Stomach (tissue), 4 donors: ENCODE data around the gene COL19A1.
"Not testable (repeated sequence)": the region's sequence is repeated elsewhere in the genome, so short reads cannot be mapped to it uniquely, and the experiment has no call there.

ENCODE experiments used
- POLR2A ChIP-seq, 4 donors: fragments of 450-650 bp; IDR thresholded peaks; one replicate each; pipeline ENCODE4 v1.6.1; 2016; ENCODE audit warnings: antibody characterized with exemption in 4 of 4, control low read depth in 2 of 4, mild to moderate bottlenecking in 1 of 4, moderate library complexity in 1 of 4
- TF ChIP-seq, protein P1 (sequence below), 7 experiments: fragments of 450-650 bp in 4 of 7; fragments of 200-600 bp in 3 of 7; sonication (generic) in 3 of 7; IDR thresholded peaks; one replicate each; pipeline ENCODE4 v1.5.1; 2016 to 2019; ENCODE audit warnings: antibody characterized with exemption in 7 of 7, control low read depth in 2 of 7, mild to moderate bottlenecking in 1 of 7

DNA sequence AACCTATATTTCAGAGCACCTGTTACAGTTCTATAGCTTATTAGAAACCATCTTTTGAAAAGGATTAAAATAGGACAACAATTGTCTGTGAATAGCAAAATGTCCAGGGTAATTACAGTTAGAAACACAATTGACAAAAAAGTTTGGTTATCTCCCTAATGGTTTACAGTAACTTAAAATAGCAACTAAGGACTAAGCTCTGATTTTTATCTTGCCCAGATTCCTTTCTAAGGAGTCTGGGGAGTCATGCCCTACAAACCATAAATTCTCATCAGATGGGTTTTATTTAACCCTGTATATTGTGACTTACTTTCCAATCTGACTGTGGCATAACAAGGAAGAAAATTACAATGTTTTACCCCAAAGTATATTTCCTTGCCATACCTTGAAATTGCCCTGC is 26.9 kb downstream of the COL19A1 start:
- TF ChIP-seq, protein P1, sequence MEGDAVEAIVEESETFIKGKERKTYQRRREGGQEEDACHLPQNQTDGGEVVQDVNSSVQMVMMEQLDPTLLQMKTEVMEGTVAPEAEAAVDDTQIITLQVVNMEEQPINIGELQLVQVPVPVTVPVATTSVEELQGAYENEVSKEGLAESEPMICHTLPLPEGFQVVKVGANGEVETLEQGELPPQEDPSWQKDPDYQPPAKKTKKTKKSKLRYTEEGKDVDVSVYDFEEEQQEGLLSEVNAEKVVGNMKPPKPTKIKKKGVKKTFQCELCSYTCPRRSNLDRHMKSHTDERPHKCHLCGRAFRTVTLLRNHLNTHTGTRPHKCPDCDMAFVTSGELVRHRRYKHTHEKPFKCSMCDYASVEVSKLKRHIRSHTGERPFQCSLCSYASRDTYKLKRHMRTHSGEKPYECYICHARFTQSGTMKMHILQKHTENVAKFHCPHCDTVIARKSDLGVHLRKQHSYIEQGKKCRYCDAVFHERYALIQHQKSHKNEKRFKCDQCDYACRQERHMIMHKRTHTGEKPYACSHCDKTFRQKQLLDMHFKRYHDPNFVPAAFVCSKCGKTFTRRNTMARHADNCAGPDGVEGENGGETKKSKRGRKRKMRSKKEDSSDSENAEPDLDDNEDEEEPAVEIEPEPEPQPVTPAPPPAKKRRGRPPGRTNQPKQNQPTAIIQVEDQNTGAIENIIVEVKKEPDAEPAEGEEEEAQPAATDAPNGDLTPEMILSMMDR (IDR thresholded peaks at IDR 0.05), result not testable (repeated sequence)
- not testable (repeated sequence) for TF ChIP-seq POLR2A (IDR thresholded peaks at IDR 0.05)
